GM15510 (cell line): ENCODE results near the gene AQP12A.
"Not testable (repeated sequence)": the region's sequence is repeated elsewhere in the genome, so short reads cannot be mapped to it uniquely, and the experiment has no call there.

ENCODE experiments used
- POLR2A ChIP-seq: IDR thresholded peaks from 3 replicates; pipeline ENCODE4 v1.6.1; 2011; ENCODE audit warnings: borderline replicate concordance; ENCODE audit not compliant: insufficient read length; ENCODE audit errors: extremely low read depth

AQP12A gene, protein sequence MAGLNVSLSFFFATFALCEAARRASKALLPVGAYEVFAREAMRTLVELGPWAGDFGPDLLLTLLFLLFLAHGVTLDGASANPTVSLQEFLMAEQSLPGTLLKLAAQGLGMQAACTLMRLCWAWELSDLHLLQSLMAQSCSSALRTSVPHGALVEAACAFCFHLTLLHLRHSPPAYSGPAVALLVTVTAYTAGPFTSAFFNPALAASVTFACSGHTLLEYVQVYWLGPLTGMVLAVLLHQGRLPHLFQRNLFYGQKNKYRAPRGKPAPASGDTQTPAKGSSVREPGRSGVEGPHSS

DNA sequence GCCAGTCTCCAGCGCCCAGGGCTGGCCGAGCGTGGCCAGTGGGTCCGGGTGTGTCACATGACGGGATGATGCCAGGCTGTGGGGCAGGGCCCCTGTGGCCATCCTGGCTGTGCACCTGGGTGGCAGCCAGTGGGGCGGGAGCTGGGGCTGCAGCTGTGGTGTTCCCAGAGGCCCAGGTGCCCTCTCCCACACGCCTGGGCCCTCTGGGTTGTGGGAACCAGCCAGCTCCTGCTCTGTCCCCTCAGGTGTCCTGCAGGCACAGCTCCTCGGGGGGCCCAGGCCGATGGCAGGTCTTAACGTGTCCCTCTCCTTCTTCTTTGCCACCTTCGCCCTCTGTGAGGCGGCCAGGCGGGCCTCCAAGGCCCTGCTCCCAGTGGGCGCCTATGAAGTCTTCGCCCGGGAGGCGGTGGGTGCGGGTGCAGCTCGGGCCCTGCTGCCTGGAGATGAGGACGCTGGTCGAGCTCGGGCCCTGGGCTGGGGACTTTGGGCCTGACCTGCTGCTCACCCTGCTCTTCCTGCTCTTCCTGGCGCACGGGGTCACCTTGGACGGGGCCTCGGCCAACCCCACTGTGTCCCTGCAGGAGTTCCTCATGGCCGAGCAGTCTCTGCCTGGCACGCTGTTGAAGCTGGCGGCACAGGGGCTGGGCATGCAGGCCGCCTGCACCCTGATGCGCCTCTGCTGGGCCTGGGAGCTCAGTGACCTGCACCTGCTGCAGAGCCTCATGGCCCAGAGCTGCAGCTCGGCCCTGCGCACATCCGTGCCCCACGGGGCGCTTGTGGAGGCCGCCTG is at the start of gene AQP12A:
Gene AQP12A (plus strand): TSS at position 236 of the 790 bp plus-strand sequence. CDS start 48 bp downstream, at position 284.
- not testable (repeated sequence) for TF ChIP-seq POLR2A

DNA sequence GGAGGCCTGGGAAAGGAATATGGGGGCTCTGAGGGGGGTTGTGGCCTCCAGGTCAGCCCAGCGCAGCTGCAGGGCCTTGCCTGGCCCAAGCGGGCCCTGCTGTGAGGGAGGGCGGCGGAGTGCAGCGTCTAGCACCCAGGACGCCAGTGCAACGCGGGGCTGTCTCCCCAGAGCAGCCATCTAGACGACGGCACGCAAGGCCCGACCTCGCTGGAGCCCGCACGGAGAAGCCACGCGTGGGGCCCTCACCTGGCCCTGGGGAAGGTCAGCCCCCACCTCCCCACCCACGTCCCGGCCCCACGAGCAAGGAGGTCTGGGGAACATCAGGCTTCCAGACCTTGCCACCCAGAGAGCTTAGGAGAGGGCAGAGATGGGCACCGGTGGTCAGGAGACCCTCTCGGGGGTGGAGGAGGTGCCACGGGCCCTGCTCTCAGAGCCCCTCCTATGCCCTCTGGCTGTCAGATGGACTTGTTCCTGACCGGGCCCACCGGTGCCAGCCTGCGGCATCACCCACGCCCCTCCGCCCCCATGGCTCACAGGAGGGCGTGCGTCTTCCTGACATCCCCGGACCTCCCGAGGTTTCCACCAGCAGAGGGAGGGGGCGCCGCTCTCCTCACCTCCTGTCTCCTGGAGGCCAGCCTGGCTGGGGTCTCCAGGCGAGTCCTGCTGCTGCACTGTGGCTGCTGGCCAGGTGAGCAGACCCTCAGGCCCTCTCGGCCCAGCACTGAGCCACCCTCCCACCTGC is 49.4 kb upstream of the AQP12A start:
- TF ChIP-seq POLR2A = no peak

DNA sequence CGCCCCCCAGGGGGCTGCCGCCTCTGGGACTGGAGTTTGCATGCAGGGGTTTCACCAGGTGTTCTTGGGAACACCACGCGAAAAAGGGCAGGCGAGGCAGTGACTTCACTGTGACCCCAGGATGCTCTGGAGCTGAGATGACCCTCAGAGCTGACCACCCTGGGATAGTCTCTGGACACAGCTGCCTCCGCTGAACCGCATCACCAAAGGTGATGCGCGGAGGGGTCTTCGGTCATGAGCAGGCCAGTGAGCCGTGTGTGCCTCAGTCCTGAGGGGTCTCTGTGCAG is 48.9 kb upstream of the AQP12A start:
- no peak for TF ChIP-seq POLR2A

DNA sequence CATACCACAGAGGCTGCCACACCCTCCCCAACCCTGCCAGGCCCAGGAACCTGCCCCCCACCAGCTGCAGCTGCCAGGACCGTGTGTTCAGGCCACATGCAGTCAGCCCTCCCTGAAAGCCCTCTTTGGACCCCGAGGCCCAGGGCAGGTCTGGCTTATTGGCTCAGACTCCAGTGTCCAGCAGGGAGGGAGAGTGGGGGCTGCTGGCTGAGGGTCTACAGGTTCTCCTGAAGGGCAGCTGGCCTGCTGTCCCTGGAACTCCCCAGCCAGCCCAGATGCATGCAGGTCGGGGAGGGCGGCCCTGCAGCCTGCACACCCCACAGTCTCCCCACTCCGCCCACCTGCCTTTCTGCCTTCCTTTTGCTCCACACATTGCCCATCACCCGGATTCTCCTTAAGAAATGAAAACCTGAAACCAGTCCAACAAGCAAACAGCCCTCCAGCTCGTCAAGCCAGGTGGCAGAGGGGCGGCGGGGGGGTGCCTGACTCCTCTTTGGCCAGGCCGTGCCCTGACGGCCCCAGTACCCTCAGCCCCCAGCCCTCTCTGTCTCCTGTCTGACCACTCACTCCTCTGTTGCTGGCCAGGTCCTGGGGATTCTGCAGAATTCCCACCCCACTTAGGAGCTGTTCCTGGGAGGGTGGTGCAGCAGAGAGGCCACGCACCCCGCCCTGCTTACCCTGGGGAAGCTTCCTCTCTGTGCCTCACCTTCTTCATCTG is 48.4 kb upstream of the AQP12A start:
- no peak for TF ChIP-seq POLR2A

DNA sequence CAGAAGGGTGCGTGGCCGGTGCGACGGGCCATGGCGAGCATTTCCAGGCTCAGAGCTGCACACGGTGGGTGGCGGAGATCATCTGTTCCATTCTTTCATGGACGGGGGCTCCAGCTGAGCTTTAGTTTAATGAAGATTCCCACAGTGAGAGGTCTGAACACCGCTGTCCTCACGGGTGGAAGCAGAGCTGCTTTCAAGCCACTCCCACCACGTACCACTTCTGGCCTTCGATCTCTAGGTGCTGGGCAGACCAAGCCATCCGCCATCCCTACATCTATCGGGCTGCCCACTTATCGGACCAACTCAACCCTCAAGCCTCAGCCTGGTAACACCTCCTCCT is 47.9 kb upstream of the AQP12A start:
- no peak for TF ChIP-seq POLR2A

DNA sequence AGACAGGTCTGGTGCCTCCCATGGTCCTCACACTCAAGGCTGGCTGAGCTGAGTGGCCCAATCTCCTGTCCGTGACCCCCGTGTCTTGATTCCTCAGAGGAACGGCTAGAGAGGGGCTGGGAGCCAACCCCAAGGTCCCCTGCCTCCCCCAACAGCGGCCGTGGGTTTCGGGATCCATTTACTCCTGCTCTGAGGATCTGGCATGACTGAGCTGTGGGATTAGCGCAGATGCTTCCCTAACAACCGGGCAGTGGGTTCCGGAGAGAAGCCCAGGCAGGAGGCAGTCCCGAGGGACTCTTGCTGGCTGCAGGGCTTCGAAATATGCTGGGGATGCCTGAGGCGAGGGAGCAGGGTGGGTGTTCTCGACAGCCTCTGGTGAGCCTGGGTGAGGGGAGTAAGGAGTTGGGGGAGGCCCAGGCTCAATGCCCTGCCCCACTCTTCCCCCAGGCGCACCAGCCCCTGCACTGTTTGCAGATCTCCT is 47.5 kb upstream of the AQP12A start:
- no peak for TF ChIP-seq POLR2A

DNA sequence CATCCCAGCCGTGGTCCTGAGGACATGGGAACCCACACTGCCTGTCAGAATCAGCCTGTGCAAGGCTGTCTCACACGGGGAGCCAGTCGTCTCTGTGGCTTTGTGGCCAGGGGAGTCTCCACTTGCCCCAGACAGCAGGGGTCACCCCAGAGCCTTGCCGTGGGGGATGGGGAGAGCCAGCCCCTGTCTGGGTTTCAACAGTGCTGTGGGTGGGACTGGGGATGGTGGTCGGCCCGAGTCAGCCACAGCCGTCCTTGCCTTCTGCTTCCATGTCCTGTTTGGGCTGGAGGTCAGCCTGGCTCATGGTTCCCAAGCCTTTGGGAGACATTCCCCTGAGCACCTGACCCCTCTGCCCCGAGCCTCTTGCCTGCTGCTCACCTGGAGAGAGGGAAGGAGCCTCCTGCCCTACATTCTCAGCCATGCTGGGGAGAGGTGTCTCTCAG is 46.8 kb upstream of the AQP12A start:
- TF ChIP-seq POLR2A = no peak

DNA sequence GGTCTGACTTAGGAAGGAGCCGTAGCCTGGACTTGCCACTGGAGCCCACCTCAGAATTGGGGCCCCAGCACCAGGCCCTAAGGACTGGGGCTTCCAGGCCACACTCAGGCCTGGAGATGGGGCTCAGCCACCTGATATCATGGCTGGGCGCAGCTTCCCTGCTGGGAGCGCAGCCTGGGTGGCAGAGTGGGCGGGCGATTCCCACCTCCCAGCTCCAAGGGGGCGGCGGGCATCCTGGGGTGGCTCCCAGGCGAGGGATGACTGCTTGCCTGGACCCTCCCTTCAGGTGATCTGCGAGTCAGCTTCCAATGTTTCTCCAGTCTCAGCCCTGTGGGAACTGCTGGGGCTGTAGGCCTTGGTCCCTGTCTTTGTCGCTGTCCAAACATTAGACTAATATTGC is 46.3 kb upstream of the AQP12A start:
- TF ChIP-seq POLR2A = no peak

DNA sequence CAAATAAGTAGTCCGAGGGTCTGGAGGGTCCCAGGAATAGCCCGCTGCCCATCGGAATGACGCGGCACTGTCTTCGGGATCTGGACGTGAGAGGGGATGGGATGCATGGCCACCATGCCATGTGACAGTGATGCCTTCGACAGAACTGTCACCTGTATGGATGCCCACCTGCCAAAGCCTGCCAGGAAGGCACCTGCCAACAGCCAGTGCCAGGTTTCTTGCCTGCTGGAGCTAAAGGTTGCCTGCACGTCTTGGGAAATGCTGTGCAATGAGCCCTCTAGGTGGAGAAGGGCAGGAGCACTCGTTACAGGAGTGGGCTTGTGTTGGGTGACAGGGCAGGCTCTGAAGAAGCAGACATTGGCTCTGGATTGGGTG is 45.9 kb upstream of the AQP12A start:
- no peak for TF ChIP-seq POLR2A

DNA sequence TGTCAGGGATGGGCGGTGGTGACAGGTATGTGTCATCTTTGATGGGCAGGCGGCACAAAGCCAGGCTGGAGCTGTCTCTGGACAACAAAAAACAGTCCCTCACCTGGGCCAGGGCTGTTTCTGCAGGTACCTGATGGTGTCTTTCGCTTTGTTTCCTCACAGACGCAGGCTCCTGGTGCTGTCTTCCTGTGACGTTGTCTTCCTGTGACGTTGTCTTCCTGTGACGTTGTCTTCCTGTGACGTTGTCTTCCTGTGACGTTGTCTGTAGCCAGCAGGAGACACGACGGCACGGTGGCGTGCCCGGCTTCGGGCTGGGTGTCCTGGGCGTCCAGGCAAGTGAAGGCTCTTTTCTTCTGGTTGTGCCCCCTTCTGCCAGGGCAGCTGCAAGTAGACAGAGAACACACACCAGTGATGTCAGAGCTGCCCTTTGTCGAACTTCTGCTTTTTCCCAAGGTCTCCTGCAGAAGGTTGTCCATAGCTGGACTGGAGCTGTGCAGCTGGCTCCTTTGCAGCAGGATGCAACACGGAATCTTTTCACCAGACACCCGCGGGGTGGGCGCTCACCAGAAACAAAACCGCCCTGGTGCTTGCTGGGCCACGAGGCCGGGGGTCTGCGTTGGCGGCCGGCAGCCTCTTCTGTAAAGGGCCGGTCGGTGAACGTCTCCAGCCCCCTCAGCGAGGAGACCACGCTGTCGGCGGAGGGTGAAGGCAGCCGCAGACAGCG is 45.3 kb upstream of the AQP12A start:
- TF ChIP-seq POLR2A = no peak

DNA sequence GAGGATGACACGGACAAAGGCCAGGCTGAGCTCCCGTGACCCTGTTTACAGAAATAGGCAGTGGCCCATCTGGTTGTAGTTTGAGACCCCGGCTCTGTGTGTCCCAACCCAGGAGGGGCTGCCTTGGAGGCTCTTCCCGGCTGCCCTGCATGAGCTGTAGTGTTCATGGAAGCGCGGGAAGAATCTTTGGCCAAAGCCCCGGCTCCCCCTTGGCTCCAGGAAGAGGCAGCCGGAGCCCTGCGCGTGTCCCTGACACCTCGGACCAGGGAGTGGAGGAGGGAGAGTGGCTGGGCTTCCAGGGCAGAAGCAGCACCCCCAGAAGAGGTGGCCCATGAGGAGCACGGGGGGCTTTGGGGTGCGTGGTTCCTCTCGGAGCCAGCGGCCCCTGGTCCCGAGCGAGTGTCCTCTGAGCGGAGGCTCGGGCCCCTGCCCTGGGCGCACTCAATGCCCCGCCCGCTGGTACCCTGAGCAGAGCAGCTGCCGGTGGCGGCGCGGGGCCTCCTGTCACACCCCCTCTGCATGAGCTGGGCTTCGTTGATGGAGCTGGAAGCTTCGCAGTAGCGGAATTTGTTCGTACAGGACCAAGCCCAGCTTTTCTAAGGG is 44.7 kb upstream of the AQP12A start:
- no peak for TF ChIP-seq POLR2A

DNA sequence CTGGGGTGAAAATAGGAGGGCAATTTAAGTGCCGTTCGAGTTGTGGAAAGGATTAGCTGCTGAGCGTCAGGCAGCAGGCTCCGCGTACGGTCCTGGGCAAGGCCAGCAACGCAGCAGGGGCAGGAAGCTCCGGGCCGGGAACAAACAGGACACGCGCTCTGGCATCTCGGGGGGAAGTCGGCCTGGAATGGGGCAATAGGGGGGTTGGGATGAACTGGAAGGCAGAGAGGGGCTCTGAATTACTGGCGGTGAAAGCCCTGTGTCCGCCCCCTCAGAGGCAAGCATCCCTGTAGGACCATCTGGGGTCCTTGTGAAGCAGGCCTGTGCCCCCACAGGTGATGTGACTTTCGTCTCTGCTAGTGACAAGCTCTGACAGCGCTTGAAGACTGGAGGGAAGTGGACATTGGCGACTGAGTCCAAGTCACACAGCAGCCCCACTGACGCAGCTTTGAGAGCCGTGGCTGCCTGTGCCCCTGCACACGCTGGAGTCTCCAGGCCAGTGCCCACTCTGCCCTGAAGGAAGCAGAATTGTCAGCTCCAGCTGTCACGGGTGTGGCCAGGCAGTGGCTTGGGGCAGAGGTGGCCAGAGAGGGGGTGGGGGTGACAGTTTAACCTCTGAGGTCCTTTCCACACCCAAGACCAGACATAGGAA is 44.0 kb upstream of the AQP12A start:
- TF ChIP-seq POLR2A = no peak

DNA sequence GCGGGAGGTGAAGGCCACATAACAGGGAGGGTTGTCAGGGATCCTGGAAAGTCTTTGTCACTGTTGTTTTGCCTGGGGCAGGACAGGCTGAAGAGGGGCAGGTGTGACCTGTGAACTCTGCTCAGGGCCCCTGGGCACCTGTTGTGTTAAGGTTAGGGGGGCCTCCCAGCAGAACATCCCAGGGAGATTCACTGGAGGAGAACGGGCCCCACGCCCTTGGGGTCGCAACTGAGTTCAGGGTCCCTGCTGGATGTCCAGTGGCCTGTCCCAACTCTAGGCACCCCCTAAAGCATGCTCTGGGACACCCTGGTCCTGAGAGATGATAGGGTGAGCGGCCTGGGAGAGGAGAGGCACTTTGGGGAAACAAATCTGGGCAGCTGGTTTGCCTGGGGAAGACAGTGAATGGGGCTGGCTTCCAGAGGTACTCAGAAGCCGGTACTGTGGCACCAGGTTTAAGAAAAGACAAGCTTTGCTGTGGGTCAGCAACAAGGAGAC is 43.5 kb upstream of the AQP12A start:
- no peak for TF ChIP-seq POLR2A

DNA sequence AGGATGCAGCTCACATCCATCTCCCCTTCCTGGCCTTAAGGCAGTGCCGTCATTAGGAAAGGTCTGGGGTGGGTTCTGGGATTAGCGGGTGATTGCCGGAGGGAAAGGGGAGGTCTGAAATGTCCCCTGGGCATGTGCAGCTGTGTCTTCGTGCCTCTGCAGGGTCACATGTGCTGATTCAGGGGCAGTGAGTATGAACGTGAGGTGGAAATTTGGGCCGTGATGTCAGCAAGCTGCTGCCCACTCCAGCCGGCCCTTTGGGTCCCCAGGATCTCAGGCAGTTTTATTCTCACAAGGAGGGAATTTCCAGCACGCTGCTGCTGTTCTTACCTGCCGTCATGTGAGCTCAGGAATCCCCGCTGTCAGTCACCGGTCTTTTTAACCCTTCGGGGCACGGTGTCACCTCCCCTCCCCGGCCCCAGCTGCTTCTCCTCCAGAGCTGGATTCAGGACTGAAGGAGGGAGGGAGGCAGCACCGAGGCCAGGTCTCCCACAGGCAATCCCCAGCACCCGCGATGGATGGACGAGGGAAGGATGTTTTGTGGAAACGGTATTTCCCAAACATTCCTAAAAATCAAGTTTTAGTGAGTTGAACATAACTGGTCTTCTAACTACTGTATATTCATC is 42.9 kb upstream of the AQP12A start:
- TF ChIP-seq POLR2A = no peak

DNA sequence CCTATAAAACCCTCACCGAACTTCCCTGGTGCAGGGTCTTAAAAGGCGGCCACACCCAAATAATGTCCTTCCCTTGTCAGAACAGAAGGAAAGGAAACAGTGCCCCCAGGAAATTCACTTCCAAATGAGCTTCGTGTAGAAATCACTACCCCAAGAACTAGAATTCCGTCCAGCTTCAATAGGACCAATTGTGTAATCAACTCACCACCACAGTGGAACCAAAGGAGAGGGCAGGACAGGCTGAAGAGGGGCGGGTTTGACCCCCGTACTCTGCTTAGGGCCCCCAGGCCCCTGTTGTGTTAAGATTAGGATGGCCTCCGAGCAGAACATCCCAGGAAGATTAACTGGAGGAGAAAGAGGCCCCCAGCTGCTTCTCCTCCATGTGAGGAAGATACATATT is 42.3 kb upstream of the AQP12A start:
- no peak for TF ChIP-seq POLR2A
